Psoas muscle (tissue), 8 donors: ENCODE measurements around the gene LAMA3. TPM values are rescaled to one million over a fixed set of nuclear protein-coding genes. Genes with fewer than 3 reads are reported as not detected.

ENCODE experiments used
- ATAC-seq, 4 donors: fragments of 200-7000 bp; cut with Tn5 transposase; one replicate each; pipeline ENCODE4 v1.9.1; 2020; ENCODE audit warnings: moderate library complexity in 3 of 4, mild to moderate bottlenecking in 2 of 4
- DNase-seq, 2 donors: peaks; one replicate each; pipeline ENCODE4 v3.0.0-alpha.2; 2020
- H3K27ac ChIP-seq: fragments of 200-600 bp; one replicate; pipeline ENCODE4 v1.8.0; 2022
- H3K27me3 ChIP-seq, 3 donors: fragments of 200-600 bp in 1 of 3; one replicate each; pipeline versions ENCODE4 v1.6.1 to v1.8.0; 2013 to 2022; ENCODE audit warnings: low read length in 2 of 3, mild to moderate bottlenecking in 2 of 3, moderate library complexity in 1 of 3; ENCODE audit not compliant: insufficient read depth in 3 of 3
- H3K36me3 ChIP-seq, 2 donors: fragments of 200-600 bp in 1 of 2; one replicate each; pipeline versions ENCODE4 v1.6.1 to v1.8.0; 2013 to 2022; ENCODE audit warnings: low read depth in 1 of 2, mild to moderate bottlenecking in 1 of 2, moderate library complexity in 1 of 2; ENCODE audit not compliant: insufficient read depth in 1 of 2
- H3K4me1 ChIP-seq: fragments of 200-600 bp; one replicate; pipeline ENCODE4 v1.8.0; 2022
- H3K4me3 ChIP-seq: fragments of 200-600 bp; one replicate; pipeline ENCODE4 v1.8.0; 2022; ENCODE audit warnings: mild to moderate bottlenecking
- H3K9me3 ChIP-seq: fragments of 200-600 bp; one replicate; pipeline ENCODE4 v1.8.0; 2022
- WGBS, 3 donors: extraction: QIAGEN DNeasy Blood & Tissue Kit; methylation state at CpG; one replicate each; pipeline versions ENCODE4 v1.1.6 to v1.1.7; 2013; 5-methylcytosine and 5-hydroxymethylcytosine counted together
- intact Hi-C, 2 donors: fragments of 100-400 bp; cut with DNase I; formaldehyde crosslinking; loops; one replicate each; pipeline versions ENCODE4 v1.11.0 to v1.14.2; 2022
- polyA plus RNA-seq, 3 donors: library from polyadenylated mRNA; stranded (reverse); fragments of 200-250 nt; gene quantifications; one replicate each; pipeline ENCODE4 v1.2.3, GENCODE V29; 2013
- total RNA-seq, 4 donors: library from RNA; stranded (reverse); fragmentation: NEBNext Ultra II Directional in 2 of 4; extraction: Animal tissue kit (Norgen Biotek cat#: 25700) in 2 of 4; gene quantifications; one replicate each; pipeline versions ENCODE4 v1.2.1 to v1.2.4, GENCODE V29; 2021 to 2023
- TF ChIP-seq, protein P1 (sequence below): fragments of 200-600 bp; IDR thresholded peaks from one replicate; pipeline ENCODE4 v1.8.0; 2022; ENCODE audit warnings: antibody characterized with exemption
- donor health status: healthy with polysubstance abuse.
- donor health status: DM: no; HTN: no; CAD: no; lungs with moderate emphysema.
- donor health status: Bipolar disorder and iron deficiency.
- donor health status: healthy.
- donor health status: DM: yes; HTN: yes; CAD: no.
- donor health status: DM: no; HTN: no; CAD: no.
- donor health status: DM: no; HTN: no; CAD: no.
- donor health status: DM: yes; HTN: yes; CAD: no.

The LAMA3 gene
- total and polyA plus RNA-seq, 7 donors: 0.49 to 4.2 (median 1.8) TPM

DNA sequence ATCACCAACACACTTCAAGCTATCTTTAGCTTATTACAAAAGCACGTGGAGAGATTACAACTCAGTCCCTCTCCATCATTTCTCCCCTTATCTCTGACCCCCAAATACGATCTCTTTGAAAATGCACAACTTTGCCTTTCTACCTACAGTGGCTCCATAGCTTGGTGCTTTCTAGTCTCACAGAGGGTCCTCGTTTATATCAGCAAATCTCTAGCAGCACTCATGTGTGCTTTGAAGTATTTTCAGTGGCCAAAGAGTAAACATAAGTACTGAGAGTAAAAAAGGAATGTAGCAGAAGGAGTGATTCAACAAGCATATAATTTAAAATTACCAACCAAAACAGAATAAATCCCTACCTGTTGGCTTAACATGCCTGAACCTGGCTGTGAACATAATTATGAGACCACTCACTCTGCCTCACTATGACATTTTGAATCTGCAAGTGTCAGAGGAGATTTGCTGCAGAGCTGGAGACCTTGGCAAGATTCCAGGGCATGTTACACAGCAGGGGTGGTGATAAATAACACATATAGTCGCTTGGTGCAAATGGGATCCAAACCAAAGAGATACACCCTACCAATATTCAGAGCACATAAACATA lies 54.6 kb downstream of the LAMA3 start:
- intact Hi-C loops: no loop called here
- H3K9me3 ChIP-seq: no peaks in the 10 kb centered on the region
- no peak overlapping the region for H3K27ac ChIP-seq
- 62 to 67% (median 62%) methylated on average over 4 of the region's 4 CpGs for WGBS, 3 donors
- no peaks in the 10 kb centered on the region for H3K36me3 ChIP-seq
- ATAC-seq (no peak), DNase-seq (no peak)
- no peak overlapping the region for H3K4me3 ChIP-seq
- TF ChIP-seq, protein P1, sequence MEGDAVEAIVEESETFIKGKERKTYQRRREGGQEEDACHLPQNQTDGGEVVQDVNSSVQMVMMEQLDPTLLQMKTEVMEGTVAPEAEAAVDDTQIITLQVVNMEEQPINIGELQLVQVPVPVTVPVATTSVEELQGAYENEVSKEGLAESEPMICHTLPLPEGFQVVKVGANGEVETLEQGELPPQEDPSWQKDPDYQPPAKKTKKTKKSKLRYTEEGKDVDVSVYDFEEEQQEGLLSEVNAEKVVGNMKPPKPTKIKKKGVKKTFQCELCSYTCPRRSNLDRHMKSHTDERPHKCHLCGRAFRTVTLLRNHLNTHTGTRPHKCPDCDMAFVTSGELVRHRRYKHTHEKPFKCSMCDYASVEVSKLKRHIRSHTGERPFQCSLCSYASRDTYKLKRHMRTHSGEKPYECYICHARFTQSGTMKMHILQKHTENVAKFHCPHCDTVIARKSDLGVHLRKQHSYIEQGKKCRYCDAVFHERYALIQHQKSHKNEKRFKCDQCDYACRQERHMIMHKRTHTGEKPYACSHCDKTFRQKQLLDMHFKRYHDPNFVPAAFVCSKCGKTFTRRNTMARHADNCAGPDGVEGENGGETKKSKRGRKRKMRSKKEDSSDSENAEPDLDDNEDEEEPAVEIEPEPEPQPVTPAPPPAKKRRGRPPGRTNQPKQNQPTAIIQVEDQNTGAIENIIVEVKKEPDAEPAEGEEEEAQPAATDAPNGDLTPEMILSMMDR: no peak
- peaks cover 3% of the 10 kb centered on the region for H3K4me1 ChIP-seq
- no peaks in the 10 kb centered on the region for H3K27me3 ChIP-seq

DNA sequence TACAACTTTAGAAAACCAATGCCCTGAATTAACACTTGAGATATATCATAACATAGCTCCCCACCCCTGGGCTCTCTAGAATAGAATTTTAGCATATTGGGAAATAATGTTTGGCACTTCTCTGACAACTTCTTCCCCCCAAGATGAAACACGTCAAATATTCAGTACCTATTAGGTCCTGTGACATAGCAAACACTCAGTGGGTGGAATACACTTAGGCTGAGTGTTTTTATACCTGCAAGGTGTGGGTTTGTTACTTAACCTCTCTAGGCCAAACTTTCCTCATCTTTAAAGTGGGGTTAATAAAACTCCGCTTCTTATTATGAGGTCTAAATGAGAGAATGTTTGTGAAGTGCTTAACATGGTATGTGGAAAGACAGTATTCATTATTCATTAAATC lies 56.1 kb downstream of the LAMA3 start:
- no peaks in the 10 kb centered on the region for H3K4me1 ChIP-seq
- DNase-seq (no peak), ATAC-seq (no peak)
- TF ChIP-seq, protein P1: no peak
- no peaks in the 10 kb centered on the region for H3K27me3 ChIP-seq
- intact Hi-C loops: no loop called here
- no peaks in the 10 kb centered on the region for H3K9me3 ChIP-seq
- no peak overlapping the region for H3K4me3 ChIP-seq
- 92 to 96% (median 95%) methylated on average over 2 of the region's 2 CpGs for WGBS, 3 donors
- no peak overlapping the region for H3K27ac ChIP-seq
- no peaks in the 10 kb centered on the region for H3K36me3 ChIP-seq

DNA sequence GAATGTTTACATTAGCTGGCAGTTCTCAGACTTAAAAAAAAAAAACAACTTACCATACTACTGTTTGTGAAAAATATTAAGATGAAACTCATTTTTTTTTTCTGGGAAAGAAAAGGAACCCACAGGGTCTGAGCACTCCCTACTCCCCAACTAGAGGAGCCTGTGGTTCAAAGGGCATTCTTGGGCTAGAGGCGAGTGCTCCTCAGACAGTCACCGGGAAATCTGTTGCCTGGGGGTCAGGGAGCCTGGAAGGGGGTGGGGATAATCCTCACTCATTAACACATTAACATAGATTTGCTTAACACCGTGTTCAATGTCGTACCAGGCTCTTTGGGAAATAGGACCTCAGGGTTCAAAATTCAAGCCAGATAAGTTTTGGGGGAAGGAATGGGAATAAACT lies 57.6 kb downstream of the LAMA3 start:
- intact Hi-C loops: no loop called here
- TF ChIP-seq, protein P1: no peak
- H3K9me3 ChIP-seq: no peaks in the 10 kb centered on the region
- no peak for ATAC-seq
- H3K4me1 ChIP-seq: no peaks in the 10 kb centered on the region
- no peak overlapping the region for H3K4me3 ChIP-seq
- no peak overlapping the region for H3K27ac ChIP-seq
- H3K36me3 ChIP-seq: no peaks in the 10 kb centered on the region
- no peaks in the 10 kb centered on the region for H3K27me3 ChIP-seq
- no peak for DNase-seq
- 69 to 84% (median 78%) methylated on average over 4 of the region's 4 CpGs for WGBS, 3 donors

DNA sequence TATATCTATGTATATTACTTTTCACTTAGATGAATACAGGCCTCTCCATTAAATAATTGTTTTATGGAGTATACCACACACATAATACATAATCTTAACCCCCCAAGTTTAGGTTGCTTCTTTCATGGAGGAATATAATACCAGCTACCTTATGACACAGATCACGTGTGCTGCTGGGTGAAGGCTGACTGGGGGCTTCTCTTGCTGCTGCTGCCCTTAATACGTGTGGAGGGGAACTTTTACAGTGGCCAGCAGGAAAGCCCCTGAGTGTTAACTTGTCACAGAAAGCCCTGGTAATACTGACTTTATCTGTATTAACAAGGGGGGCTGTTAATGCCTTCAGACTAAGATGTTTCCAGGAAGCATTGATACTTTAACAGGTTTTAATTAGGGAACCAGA lies 63.1 kb downstream of the LAMA3 start:
- intact Hi-C loops: no loop called here
- 81 to 97% (median 82%) methylated on average over 2 of the region's 2 CpGs for WGBS, 3 donors
- Histone ChIP-seq H3K27ac (no peak overlapping the region), H3K9me3 (no peaks in the 10 kb centered on the region), H3K27me3 (no peaks in the 10 kb centered on the region), H3K36me3 (no peaks in the 10 kb centered on the region), H3K4me3 (no peak overlapping the region), H3K4me1 (no peaks in the 10 kb centered on the region)
- DNase-seq: no peak
- ATAC-seq: no peak
- TF ChIP-seq, protein P1: no peak

DNA sequence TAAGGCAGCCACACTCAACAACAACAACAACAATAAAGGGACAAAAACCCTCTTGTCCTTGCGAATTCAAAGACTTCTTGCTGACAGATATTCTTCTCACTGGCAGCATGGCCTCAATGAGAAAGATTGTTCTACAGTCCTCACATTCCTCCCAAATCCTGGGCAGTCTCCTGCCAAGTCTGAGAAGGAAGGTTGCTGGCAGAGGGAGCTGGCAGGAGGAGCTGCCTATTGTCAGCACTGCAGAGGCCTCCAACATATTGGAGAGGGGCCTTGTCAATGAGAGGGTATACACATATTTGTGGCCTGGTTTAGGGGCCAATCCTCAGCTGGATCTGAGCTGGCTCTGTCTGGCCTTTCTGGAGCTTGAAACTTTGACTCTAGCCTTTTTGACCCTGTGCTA lies 63.5 kb downstream of the LAMA3 start:
- ATAC-seq: no peak

More for the DNA sequence above, 63.5 kb downstream of the LAMA3 start:
- DNase-seq: no peak
- H3K36me3 ChIP-seq: no peaks in the 10 kb centered on the region
- no peaks in the 10 kb centered on the region for H3K4me1 ChIP-seq
- intact Hi-C loops: no loop called here
- H3K4me3 ChIP-seq: no peak overlapping the region
- 41 to 54% (median 52%) methylated on average over 1 of the region's 1 CpG for WGBS, 3 donors
- H3K27ac ChIP-seq: no peak overlapping the region
- no peaks in the 10 kb centered on the region for H3K27me3 ChIP-seq
- TF ChIP-seq, protein P1: no peak
- H3K9me3 ChIP-seq: no peaks in the 10 kb centered on the region
